Stimulated activated CD8-positive, alpha-beta memory T cell treated with anti-CD3 and anti-CD28 coated beads, Interleukin-12 subunit alpha, Interleukin-12 subunit beta, amount 100 ng/mL, for 24 hours (primary cell): ENCODE data around the gene COX11.

Source experiments
- DNase-seq: peaks from one replicate; pipeline ENCODE4 v3.0.0-alpha.2; 2020; ENCODE audit errors: extremely low read depth

COX11 gene

DNA sequence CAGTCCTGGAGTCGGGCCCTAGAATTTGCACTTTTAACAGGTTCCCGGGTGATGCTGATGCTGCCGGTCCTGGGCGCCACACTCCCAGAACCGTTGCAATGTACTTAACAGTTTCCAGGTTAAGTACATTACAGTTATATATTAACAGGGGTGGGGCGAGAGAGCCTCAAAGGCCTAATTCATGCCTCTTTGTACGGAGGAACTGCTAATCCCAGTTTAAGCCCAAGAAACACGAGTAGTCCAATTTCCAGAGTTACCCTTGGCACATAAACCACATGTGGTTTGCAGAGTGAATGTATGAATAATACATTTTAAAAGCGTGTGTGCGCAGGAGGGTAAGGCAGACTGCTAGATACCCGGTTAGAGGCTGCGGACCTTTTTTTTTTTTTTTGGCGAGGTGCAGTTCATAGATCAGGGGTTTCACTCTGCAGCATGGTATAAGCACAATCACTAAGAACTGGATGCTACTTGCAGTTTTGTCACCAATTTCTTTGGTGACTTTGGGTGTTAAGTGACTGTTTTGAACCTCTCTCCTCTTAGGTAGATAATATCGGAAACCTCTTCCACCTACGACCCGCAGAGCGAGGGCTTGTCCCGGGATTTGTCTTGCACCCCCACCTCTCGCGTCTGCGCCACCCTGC, 713 bp downstream of the COX11 start:
- DNase-seq, result no peak

DNA sequence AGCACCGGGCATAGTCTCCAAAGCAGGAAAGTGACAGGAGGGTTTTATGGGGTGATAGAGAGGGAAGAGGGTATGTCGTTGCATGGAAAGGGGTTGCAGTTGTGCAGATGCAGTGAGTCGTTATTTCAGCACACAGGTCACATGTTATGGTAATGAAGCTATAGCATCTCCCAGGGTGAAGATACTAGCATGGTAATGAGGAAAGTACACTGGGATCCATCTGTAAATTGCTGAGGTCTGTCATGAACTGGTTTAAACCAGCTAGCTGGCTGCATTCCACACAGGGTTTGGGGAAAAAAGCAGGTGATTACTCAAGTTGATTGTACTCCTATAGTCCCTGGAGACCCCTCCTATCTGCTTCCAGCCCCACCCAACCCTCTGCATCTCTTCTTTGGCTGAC, 11.7 kb downstream of the COX11 start:
- DNase-seq, result no peak

DNA sequence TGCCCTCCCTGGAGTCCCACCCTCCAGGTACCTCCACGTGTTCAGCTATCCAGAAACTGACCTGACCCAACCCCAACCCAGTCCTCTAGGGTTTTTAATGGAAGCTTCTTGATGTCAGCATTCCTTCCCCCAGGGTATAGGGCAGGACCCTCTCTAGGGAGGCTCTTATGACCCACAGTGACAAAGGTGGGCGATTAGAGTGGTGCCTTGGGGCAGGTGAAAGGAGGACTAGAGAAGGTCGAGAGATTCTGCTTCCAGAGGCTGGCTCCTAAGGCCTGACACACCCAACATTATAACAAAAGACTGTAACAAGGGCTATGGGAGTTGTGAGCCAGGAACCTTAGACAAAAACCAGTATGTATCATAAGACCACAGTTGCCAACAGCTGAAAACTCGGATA, 17.2 kb downstream of the COX11 start:
- no peak for DNase-seq

DNA sequence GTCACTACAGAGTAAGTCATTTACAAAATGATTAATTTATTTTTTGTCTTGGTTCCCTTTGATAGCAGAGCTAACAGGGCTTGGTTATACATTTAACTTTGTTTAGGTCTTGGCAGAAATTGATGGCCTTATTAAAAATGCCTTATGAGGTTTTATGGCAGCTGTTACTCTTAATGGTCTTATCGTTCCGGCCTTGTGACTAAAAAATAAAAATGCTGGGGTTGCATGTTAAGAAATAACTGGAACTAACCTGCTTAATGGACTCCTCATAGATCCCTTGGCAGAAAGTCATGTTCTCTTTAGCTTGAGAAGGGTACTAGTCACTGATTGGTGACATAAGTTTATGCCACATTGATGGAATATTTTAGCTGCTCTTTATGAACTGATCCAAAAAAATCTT, 18.3 kb downstream of the COX11 start:
- no peak for DNase-seq

DNA sequence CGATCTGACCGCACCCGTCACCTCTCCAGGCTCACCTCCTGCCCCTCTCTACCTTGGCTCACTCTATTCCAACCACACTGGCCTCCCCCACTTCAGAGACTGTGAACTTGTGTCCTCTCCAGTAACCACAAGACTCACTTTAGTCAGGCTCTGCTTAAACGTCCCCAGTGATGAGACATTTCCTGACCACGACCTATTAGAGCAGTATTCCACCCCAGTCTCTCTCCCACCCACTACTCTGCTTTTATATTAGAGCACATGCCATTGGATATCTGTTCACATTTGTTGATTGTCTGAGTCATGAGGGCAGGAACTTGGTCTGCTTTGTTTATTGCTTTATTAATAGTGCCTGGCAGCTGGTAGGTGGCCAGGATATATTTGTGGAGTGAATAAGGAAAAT, 20.1 kb downstream of the COX11 start:
- DNase-seq, result no peak

DNA sequence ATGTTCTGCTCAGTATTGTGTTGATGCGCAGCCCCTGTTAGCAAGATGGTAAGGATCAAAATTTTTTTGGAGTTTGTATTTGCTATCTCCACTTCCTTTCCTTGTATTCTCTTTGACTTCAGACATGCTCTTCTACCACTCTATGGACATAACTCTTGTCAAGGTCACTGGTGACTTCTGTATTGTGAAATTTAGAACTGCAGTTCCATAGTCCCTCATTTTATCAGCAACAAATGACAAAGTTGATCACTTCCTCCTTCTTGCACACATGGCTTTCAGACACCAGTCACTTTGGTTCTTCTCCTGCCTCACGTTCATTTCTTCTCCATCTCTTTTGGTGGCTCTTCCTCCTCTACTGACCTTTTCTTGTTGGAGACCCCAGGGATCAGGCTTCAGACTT, 21.1 kb downstream of the COX11 start:
- DNase-seq, result no peak

DNA sequence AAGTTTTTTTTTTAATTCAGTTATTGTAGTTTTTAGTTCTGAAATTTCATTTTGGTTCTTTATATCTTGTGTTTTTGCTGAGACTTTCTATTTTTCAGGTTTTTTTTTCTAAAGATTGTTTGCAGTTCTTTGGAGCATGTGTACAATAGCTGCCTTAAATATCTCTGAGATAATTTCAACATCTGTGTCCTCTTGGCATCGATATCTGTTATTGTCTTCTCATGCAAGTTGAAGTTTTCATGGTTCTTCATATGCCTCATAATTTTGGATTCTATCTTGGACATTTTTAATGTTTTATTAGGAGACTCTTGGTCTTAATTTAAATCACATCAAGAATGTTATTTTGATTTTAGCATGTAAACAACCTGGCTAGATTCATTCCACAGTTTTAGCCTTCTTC, 22.8 kb downstream of the COX11 start:
- no peak for DNase-seq

DNA sequence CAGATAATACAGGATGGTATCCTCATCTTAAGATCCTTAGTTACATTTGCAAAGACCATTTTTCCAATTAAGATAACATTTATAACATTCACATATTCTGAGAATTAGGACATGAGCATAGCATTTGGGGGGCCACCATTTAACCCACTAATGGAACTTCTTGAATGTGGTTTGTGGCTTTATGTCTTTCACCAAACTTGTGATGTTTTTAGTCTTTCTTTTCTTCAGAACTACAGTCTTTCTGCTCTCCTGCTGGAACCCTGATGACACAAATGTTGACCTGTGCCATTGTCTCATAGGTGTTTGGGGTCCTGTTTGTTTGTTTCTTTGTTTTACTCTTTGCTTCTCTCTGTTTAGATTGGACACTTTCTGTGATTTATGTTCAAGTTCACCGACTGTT, 23.2 kb downstream of the COX11 start:
- no peak for DNase-seq

DNA sequence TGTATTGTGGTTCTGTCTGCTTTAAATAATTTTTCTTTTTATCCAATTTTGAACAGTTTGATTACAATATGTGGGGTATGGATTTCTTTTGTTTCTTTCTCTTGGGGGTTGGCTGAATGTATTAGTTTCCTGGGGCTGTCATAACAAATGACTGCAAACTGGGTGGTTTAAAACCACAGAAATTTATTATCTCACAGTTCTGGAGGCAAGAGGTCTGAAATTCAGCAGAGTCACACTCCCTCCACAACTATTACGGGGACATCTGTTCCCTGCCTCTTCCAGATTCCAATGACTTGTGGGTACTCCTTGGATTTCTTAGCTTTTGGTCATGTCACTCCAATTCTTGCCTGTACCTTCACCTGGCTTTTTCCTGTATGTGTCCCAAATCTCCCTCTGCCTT, 23.7 kb downstream of the COX11 start:
- no peak for DNase-seq

DNA sequence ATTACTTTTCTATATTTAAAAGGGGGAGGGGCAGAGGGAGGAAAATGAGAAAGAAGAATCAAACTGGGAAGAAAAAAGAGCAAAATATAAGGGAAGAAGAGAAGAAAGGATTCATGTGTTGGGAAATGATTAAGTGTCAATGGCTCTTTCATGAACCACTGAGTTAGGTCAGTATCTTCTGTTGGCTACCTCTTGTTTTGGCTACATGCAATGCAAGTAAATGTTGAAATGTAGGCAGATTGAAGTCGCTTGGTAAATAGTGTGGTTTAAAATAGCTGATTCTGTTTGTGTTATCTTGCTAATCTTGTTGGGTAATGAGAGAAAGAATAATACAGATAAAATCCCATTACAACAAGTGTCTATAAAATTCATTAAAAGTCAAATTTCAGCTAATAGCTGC, 27.2 kb downstream of the COX11 start:
- no peak for DNase-seq

DNA sequence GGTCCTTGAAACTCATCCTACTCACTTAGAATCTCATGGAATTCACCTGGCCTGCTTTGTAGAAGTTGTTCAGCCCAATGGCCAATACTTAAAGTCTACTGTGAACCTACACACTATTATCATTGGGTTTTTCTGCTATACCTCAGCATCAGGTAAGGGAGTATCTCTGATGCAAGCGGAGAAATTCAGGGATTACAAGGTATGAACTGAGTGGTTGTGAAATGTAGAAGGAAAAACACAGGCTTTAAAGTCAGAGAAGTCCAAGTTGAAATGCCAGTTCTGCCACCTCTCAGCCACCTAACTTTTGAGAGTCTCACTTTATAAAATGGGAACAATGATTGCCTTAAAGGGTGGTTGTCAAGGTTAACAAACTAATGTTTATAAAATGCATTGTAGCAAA, 31.0 kb downstream of the COX11 start:
- no peak for DNase-seq

DNA sequence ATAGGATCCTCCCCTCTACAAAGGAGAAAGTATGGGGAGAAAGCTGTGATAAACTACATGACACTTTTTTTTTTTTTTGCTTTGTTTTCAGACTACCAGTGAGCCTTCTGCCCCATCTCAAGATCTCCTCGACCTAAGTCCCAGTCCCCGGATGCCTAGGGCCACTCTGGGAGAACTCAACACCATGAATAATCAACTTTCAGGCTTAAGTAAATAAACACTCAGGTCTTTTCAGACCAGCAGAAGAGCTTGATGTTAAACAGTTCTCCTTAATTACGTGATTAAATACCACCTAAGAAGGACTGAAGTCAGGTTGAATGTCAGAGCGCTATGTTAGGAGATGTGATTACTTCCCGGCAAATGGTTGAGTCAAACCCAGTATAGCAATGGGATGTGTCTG, 31.4 kb downstream of the COX11 start:
- no peak for DNase-seq

DNA sequence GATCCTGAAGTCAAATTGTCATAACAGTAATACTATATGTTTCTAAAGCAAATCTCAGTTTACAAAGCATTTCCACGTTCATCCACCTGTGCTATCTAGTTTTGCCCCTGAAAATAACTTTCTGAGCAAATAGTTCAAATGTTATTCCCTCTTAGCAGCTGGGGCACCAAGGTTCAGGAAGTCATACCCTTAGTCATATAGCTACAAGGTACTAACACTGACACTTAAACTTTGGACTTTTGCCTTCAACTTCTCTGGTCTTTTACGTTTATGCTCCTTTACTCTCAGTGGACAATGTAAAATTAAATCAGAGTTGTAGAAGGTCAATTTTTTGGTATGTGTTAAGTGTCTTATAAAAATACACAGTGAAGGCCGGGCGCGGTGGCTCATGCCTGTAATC, 33.0 kb downstream of the COX11 start:
- no peak for DNase-seq

DNA sequence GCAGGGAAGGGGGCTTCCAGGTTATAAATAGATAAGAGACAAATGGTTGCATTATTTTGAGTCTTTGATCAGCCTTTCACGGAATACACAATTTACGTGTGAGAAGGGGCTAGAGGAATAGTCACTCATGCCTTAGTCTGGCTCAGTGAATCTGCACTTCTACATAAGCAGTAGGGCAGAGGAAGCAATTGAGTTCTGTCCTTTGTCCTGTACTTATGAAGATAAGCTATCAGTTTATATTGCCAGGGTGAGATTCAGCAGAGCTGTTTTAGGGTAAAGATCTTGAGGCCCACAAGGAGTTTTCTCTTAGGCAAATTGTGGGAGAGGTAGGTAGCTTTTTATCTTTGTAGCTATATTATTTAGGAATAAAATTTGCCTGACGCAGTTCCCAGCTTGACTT, 34.5 kb downstream of the COX11 start:
- no peak for DNase-seq

DNA sequence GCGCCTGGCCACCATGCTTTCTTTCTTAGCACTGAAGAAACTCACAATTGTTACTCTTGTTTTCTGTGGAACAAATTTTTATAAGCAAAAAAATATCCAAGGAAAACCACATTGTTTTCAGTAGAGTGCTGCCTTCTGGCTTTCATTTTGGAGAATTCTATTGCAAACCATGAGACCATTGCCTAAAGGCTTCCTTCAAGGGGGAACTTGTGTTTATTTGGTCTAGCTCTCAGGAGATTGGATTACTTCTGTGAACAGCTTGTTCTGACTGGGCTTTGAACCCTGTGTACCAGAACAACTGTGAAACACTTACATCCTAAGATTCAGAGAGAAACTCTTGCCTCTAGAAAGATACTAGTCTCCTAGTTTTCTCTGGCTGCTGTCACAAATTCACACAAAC, 35.7 kb downstream of the COX11 start:
- no peak for DNase-seq

DNA sequence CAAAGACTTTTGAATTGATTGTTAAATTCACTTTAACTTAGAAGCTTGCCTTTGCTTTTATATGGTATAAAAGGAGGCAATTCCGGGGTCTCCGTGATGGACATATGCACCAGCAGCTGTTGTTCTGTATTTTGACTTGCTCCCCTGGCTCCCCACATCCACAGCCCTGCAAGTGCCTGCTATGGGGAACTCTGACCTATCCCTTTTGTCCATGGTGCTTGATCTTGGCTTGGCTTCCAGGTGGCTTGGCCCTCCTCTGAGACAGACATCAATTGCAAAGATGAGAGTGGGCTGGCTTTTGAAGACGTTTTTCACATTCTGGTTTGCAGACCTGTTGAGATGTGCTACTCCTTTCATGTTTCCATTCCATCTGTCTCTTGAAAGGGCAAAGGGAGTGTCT, 40.9 kb downstream of the COX11 start:
- DNase-seq, result no peak

DNA sequence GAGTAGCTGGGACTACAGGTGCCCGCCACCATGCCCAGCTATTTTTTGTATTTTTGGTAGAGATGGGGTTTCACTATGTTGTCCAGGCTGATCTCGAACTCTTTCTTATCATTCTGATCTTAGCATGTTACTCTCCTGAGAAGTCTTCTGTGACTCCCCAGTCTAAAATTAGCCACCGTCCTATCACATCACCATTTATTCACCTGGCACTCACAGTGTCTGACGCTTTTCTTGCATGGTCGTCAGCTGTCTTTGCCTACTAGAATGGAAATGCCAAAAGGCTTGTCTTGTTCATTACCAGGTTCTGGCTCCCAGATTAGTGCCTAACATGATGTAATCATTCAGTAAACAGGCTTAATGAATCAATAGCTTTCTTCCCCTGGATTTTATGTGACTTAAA, 44.0 kb downstream of the COX11 start:
- DNase-seq, result no peak

DNA sequence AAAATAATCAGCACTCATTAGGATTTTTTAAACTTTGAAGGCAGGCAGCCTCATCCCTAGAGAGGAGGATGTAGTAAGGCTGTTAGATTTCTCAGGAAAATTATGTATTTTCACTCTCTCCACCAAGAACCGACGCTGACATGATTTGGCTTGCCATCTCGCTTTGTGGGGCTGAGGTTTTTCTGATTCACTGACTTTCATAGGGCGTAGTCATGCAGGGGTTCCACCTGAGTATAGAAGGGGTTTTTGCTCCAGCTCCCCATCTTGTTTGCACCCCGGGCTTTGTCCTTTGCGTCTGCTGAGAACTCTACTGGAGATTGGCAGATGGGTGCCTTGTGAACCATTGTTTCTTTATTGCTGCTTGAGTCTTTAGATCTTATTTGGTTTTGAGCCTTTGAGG, 47.6 kb downstream of the COX11 start:
- no peak for DNase-seq

DNA sequence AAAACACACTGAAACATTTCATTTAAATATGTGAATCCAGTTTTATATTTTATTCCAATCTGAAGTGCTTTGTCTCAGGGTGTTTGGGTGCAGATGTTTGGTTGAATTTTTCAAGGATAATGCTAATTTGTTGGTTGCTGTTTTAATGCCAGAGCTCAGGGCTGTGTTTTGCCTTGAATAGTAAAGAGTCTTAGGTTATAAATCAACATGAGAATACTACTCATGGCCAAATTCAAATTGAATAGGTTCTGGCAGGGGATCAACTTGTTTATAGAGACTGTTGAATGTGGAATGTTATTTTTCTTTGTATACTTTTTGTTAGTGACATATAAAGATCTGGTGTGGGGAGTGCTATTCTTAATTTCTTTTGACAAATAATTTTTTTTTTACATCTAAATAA, 49.0 kb downstream of the COX11 start:
- DNase-seq, result no peak

DNA sequence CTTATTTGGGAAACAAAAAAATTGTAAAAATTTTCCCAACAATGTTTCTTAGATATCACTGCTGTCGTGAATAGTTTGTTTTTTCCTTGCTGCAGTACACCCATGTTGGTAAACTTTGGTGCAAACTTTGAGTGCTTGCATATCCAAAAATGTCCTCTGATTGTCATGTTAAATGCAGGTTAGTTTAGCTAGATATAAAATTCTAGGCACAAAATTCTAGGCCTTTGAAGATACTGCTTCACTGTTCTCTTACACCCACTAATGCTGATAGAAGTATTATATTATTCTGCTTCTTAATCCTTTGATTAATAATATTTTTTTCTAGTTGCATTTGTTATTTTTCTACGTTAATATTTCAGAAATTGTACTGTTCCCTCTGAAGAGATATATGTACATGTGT, 51.7 kb downstream of the COX11 start:
- DNase-seq, result no peak
